ENCODE measurements around the gene EMP3. TPM values are rescaled to one million over a fixed set of nuclear protein-coding genes. Genes with fewer than 3 reads are reported as not detected.
"Not testable (repeated sequence)": the region's sequence is repeated elsewhere in the genome, so short reads cannot be mapped to it uniquely, and the experiment has no call there.

The EMP3 gene
- total RNA-seq, 1 donor from 2014 or later, result 3.3 TPM

- not testable (repeated sequence) for DNase-seq (ENCODE audit: low read depth in 2 of 2)
These were observed 7.7 kb upstream of the EMP3 start for GRCh38 chr19:48317708-48317960.

- DNase-seq (ENCODE audit: low read depth in 2 of 2), result no peak
These were observed 6.9 kb upstream of the EMP3 start for GRCh38 chr19:48318286-48318987.

- peak; percentile 63 to 85 for DNase-seq (ENCODE audit: low read depth in 2 of 2)
These were observed 5.5 kb upstream of the EMP3 start for GRCh38 chr19:48319647-48320541.

GRCh38 chr19:48321372-48321621, 4.1 kb upstream of the EMP3 start:
- DNase-seq (ENCODE audit: low read depth in 2 of 2), result peak; percentile 67 to 95

- peak; percentile 91 to 98 for DNase-seq (ENCODE audit: low read depth in 2 of 2)
These were observed 3.4 kb upstream of the EMP3 start for GRCh38 chr19:48321622-48322591.

- no peak for DNase-seq (ENCODE audit: low read depth in 2 of 2)
These were observed 4.0 kb downstream of the EMP3 start for GRCh38 chr19:48329167-48329891.

GRCh38 chr19:48330012-48330681, 4.8 kb downstream of the EMP3 start:
- DNase-seq (ENCODE audit: low read depth in 2 of 2), result peak; percentile 76 to 89

- no peak for DNase-seq (ENCODE audit: low read depth in 2 of 2)
These were observed 7.0 kb downstream of the EMP3 start for GRCh38 chr19:48332351-48332661.

- DNase-seq (ENCODE audit: low read depth in 2 of 2), result peak; percentile 96 to 99
These were observed 7.5 kb downstream of the EMP3 start for GRCh38 chr19:48332662-48333466.

GRCh38 chr19:48333467-48334384, 8.4 kb downstream of the EMP3 start:
- DNase-seq (ENCODE audit: low read depth in 2 of 2), result peak; percentile 51 to 92

GRCh38 chr19:48338253-48338755, 13.0 kb downstream of the EMP3 start:
- no peak for DNase-seq (ENCODE audit: low read depth in 2 of 2)

- DNase-seq (ENCODE audit: low read depth in 2 of 2), result no peak
These were observed 13.6 kb downstream of the EMP3 start for GRCh38 chr19:48338802-48339503.

- no peak for DNase-seq (ENCODE audit: low read depth in 2 of 2)
These were observed 15.6 kb downstream of the EMP3 start for GRCh38 chr19:48340995-48341394.

- no peak for DNase-seq (ENCODE audit: low read depth in 2 of 2)
These were observed 16.4 kb downstream of the EMP3 start for GRCh38 chr19:48341515-48342413.

- DNase-seq (ENCODE audit: low read depth in 2 of 2), result no peak
These were observed 17.0 kb downstream of the EMP3 start for GRCh38 chr19:48342414-48342738.

- no peak for DNase-seq (ENCODE audit: low read depth in 2 of 2)
These were observed 17.6 kb downstream of the EMP3 start for GRCh38 chr19:48342841-48343540.

GRCh38 chr19:48344892-48345291, 19.5 kb downstream of the EMP3 start:
- no peak for DNase-seq (ENCODE audit: low read depth in 2 of 2)

Data from dermis microvascular lymphatic vessel endothelial cell (primary cell).